ENCODE results near the gene TBL3.

GRCh38 chr16:1983544-1984346 is 11.9 kb downstream of the TBL3 start, which contains the start of gene GFER:
- TF ChIP-seq CTCF (IDR thresholded peaks at IDR 0.05; ENCODE audit: borderline replicate concordance, extremely low read depth, low read length, poor library complexity, severe bottlenecking) (peak; percentile 49), EZH2 (IDR thresholded peaks at IDR 0.05; ENCODE audit: borderline replicate concordance, low read depth, low read length, severe bottlenecking) (peak; percentile 66)
